ENCODE results near the gene C1QTNF12.
A peak's percentile ranks its signal among the peaks of the same experiment; 100 is the strongest.

The C1QTNF12 gene

DNA sequence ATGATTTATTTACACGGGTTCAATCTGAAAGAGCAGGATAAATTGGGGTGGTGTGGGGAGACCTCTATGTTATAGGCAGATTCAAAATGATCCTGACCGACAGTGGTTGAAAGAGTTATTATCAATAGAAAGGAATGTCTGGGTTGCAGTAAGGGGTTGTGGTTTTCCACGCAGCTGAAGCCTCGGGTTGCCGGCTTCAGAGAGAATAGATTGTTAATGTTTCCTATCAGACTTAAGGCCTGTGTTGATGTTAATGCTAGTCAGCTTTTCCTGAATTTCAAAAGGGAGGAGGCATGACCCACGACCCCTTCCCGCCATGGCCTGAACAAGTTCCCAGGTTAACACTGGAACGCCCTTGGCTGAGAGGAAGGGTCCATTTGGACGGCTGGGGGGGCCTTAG, 29.3 kb upstream of the C1QTNF12 start:
- H3K36me3 Mint-ChIP-seq (ENCODE audit: low read depth), result peaks cover 3% of the 10 kb centered on the region
- peak overlapping the region; percentile 58 to 83 (median 82) for H3K4me3 Mint-ChIP-seq
- peaks cover 20% of the 10 kb centered on the region for H3K4me1 Mint-ChIP-seq
- TF ChIP-seq, protein P1, sequence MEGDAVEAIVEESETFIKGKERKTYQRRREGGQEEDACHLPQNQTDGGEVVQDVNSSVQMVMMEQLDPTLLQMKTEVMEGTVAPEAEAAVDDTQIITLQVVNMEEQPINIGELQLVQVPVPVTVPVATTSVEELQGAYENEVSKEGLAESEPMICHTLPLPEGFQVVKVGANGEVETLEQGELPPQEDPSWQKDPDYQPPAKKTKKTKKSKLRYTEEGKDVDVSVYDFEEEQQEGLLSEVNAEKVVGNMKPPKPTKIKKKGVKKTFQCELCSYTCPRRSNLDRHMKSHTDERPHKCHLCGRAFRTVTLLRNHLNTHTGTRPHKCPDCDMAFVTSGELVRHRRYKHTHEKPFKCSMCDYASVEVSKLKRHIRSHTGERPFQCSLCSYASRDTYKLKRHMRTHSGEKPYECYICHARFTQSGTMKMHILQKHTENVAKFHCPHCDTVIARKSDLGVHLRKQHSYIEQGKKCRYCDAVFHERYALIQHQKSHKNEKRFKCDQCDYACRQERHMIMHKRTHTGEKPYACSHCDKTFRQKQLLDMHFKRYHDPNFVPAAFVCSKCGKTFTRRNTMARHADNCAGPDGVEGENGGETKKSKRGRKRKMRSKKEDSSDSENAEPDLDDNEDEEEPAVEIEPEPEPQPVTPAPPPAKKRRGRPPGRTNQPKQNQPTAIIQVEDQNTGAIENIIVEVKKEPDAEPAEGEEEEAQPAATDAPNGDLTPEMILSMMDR (IDR thresholded peaks at IDR 0.05; ENCODE audit: unreplicated experiment in 3 of 3), result no peak
- H3K27me3 Mint-ChIP-seq (ENCODE audit: low read depth), result no peaks in the 10 kb centered on the region
- H3K27ac Mint-ChIP-seq, result peak overlapping the region; percentile 48 to 56 (median 51)
- no peaks in the 10 kb centered on the region for H3K9me3 Mint-ChIP-seq

DNA sequence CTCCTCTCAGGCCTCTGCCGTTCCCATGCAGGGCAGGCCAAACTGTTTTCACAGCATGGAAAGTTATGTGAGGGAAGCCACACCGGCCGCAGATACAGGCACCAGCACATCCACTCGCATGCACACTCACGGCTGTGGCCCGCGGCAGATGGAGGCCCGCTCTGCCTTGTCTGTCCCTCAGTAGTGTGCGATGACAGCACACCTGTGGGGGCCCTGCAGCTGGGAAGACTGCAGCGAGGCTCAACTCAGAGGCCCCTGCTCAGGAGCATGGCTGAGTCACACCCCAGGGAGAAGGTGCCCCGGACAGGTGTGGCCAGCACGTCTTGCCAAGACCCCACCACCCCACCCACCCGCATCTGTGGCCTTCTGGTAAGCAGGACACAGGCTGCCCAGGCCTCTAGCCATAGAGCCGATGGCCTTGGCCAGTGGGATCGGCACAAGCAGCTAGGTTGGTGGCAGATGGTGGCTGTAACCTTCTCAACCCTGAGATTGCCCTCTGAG, 28.5 kb upstream of the C1QTNF12 start:
- H3K4me1 Mint-ChIP-seq, result peaks cover 29% of the 10 kb centered on the region
- no peaks in the 10 kb centered on the region for H3K27me3 Mint-ChIP-seq (ENCODE audit: low read depth)
- peak overlapping the region in 2 of 3 experiments; percentile 40 to 41 for H3K27ac Mint-ChIP-seq
- TF ChIP-seq, protein P1 (IDR thresholded peaks at IDR 0.05; ENCODE audit: unreplicated experiment in 3 of 3), result no peak
- no peaks in the 10 kb centered on the region for H3K9me3 Mint-ChIP-seq
- H3K4me3 Mint-ChIP-seq, result peak overlapping the region; percentile 79 to 86 (median 83)
- H3K36me3 Mint-ChIP-seq (ENCODE audit: low read depth), result peaks cover 6% of the 10 kb centered on the region

- Mint-ChIP-seq H3K36me3 (ENCODE audit: low read depth) (peaks cover 9% of the 10 kb centered on the region), H3K27ac (peak overlapping the region in 2 of 3 experiments; percentile 40 to 41), H3K27me3 (ENCODE audit: low read depth) (no peaks in the 10 kb centered on the region), H3K9me3 (no peaks in the 10 kb centered on the region), H3K4me1 (peaks cover 32% of the 10 kb centered on the region), H3K4me3 (peak overlapping the region; percentile 79 to 86 (median 83))
- TF ChIP-seq, protein P1 (IDR thresholded peaks at IDR 0.05; ENCODE audit: unreplicated experiment in 3 of 3), result no peak
Observed at GRCh38 chr1:1274299-1274930, 27.9 kb upstream of the C1QTNF12 start.

- Mint-ChIP-seq H3K4me1 (peaks cover 32% of the 10 kb centered on the region), H3K36me3 (ENCODE audit: low read depth) (peaks cover 9% of the 10 kb centered on the region), H3K27ac (peak within 1 kb of the TSS; percentile 40 to 80 (median 61)), H3K4me3 (peak within 1 kb of the TSS; percentile 86 to 92 (median 89)), H3K9me3 (no peaks in the 10 kb centered on the region), H3K27me3 (ENCODE audit: low read depth) (no peaks in the 10 kb centered on the region)
- TF ChIP-seq, protein P1 (IDR thresholded peaks at IDR 0.05; ENCODE audit: unreplicated experiment in 3 of 3), result no peak
Observed at GRCh38 chr1:1273512-1274298, 27.2 kb upstream of the C1QTNF12 start, which contains the start of gene UBE2J2. UBE2J2 (minus strand) TSS chr1:1273854; CDS start chr1:1267992, 5,862 bp downstream.

DNA sequence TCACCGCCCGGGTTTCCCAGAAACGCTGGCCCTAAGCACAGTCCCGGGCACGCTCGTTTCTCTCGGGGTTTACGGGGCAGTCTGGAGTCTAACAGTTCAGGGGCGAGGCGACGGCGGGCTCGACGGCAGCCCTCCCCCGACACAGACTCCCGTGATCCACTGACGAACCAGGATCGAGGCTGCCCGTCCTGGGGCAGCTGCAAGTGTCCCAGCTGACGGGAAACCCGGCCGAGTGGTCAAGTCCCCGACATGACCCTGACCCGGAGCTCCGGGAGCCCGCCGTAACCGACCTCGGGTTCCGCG, 26.6 kb upstream of the C1QTNF12 start:
- TF ChIP-seq, protein P1 (IDR thresholded peaks at IDR 0.05; ENCODE audit: unreplicated experiment in 3 of 3), result no peak
- H3K4me1 Mint-ChIP-seq, result peaks cover 32% of the 10 kb centered on the region
- H3K27ac Mint-ChIP-seq, result peak overlapping the region; percentile 33 to 80 (median 61)
- no peaks in the 10 kb centered on the region for H3K9me3 Mint-ChIP-seq
- H3K4me3 Mint-ChIP-seq, result peak overlapping the region; percentile 86 to 92 (median 89)
- no peaks in the 10 kb centered on the region for H3K27me3 Mint-ChIP-seq (ENCODE audit: low read depth)
- peaks cover 9% of the 10 kb centered on the region for H3K36me3 Mint-ChIP-seq (ENCODE audit: low read depth)

Data from nephron (organoid).